Ishikawa (cell line): ENCODE measurements around the gene FNBP1.

Experiments used
- CEBPB ChIP-seq: IDR thresholded peaks from 2 replicates; pipeline ENCODE4 v1.6.1; 2012
- CREB1 ChIP-seq: IDR thresholded peaks from 2 replicates; pipeline ENCODE4 v1.6.1; 2012; ENCODE audit warnings: low read depth
- EGR1 ChIP-seq: IDR thresholded peaks from 2 replicates; pipeline ENCODE4 v1.6.1; 2012
- EP300 ChIP-seq: IDR thresholded peaks from 2 replicates; pipeline ENCODE4 v1.6.1; 2012; ENCODE audit warnings: borderline replicate concordance
- FOXM1 ChIP-seq: IDR thresholded peaks from 2 replicates; pipeline ENCODE4 v1.6.1; 2012; ENCODE audit warnings: low read depth, borderline replicate concordance
- NFIC ChIP-seq: IDR thresholded peaks from 2 replicates; pipeline ENCODE4 v1.6.1; 2012
- RAD21 ChIP-seq: IDR thresholded peaks from 2 replicates; pipeline ENCODE4 v1.6.1; 2012; ENCODE audit warnings: low read depth
- REST ChIP-seq: IDR thresholded peaks from 2 replicates; pipeline ENCODE4 v1.6.1; 2012; ENCODE audit warnings: low read depth, mild to moderate bottlenecking
- TAF1 ChIP-seq: IDR thresholded peaks from 2 replicates; pipeline ENCODE4 v1.6.1; 2012; ENCODE audit warnings: low read depth, mild to moderate bottlenecking
- TCF12 ChIP-seq: IDR thresholded peaks from 2 replicates; pipeline ENCODE4 v1.6.1; 2012; ENCODE audit warnings: low read depth
- TEAD4 ChIP-seq: IDR thresholded peaks from 2 replicates; pipeline ENCODE4 v1.6.1; 2012
- USF1 ChIP-seq: IDR thresholded peaks from 2 replicates; pipeline ENCODE4 v1.6.1; 2012
- YY1 ChIP-seq: IDR thresholded peaks from 2 replicates; pipeline ENCODE4 v1.6.1; 2012; ENCODE audit warnings: low read depth
- ZBTB7A ChIP-seq: IDR thresholded peaks from 2 replicates; pipeline ENCODE4 v1.6.1; 2012; ENCODE audit warnings: low read depth
- TF ChIP-seq, protein P1 (sequence below): IDR thresholded peaks from 2 replicates; pipeline ENCODE4 v1.6.1; 2012

Gene FNBP1

GRCh38 chr9:129989362-129989708 is 53.7 kb downstream of the FNBP1 start:
- no peak for TF ChIP-seq TCF12
- no peak for TF ChIP-seq EGR1
- no peak for TF ChIP-seq TEAD4
- TF ChIP-seq EP300 = no peak
- TF ChIP-seq CREB1 = no peak
- no peak for TF ChIP-seq REST
- no peak for TF ChIP-seq CEBPB
- TF ChIP-seq USF1 = no peak
- no peak for TF ChIP-seq YY1
- TF ChIP-seq RAD21 = no peak
- TF ChIP-seq ZBTB7A = no peak
- TF ChIP-seq TAF1 = no peak
- TF ChIP-seq NFIC = no peak
- TF ChIP-seq FOXM1 = no peak
- TF ChIP-seq, protein P1, sequence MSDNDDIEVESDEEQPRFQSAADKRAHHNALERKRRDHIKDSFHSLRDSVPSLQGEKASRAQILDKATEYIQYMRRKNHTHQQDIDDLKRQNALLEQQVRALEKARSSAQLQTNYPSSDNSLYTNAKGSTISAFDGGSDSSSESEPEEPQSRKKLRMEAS = no peak

DNA sequence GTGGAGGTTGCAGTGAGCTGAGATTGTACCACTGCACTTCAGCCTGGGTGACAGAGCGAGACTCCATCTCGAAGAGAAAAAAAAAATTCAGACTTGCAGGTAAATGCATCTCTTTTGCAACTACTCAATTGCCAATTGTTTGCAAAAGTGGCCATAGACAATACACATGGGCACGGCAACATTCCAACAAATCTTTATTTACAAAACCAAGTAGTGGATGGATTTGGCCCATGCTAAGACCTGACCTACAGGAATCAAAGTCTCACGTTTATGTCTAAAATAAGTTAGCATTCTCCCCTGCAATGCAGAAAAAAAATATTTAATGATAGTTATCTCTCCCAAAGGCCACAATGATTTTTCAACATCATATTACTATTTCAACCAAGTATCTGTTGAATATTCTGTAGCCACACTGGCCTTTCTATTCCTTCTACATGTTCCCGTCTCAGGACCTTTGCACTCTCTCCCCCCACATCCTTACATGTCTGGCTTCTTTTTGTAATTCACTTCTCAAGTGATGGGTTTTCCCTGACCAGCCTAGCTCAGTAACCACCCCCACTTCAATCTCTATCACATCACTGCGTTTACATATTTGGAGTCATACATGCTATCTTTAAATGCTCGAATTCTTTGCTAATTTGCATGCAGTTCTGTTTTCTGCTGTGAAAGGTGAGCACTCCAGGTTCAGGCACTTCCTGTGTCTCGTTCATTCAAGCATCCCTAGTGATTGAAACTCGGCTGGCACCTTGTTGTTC is 54.2 kb downstream of the FNBP1 start:
- no peak for TF ChIP-seq REST
- TF ChIP-seq RAD21 = no peak
- TF ChIP-seq EP300 = no peak
- TF ChIP-seq FOXM1 = no peak
- no peak for TF ChIP-seq NFIC
- TF ChIP-seq YY1 = no peak
- TF ChIP-seq TAF1 = no peak
- TF ChIP-seq CREB1 = no peak
- TF ChIP-seq USF1 = no peak
- no peak for TF ChIP-seq EGR1
- TF ChIP-seq, protein P1 = no peak
- TF ChIP-seq ZBTB7A = no peak
- no peak for TF ChIP-seq CEBPB
- no peak for TF ChIP-seq TCF12
- TF ChIP-seq TEAD4 = no peak

- no peak for TF ChIP-seq TCF12
Measured at GRCh38 chr9:129987941-129988340, 55.0 kb downstream of the FNBP1 start.

- TF ChIP-seq, protein P1 = no peak
- no peak for TF ChIP-seq CREB1
- no peak for TF ChIP-seq TCF12
- TF ChIP-seq CEBPB = no peak
- no peak for TF ChIP-seq TEAD4
- no peak for TF ChIP-seq FOXM1
- TF ChIP-seq YY1 = no peak
- no peak for TF ChIP-seq TAF1
Measured at GRCh38 chr9:129987047-129987446, 55.9 kb downstream of the FNBP1 start.

GRCh38 chr9:129983891-129984290 is 59.1 kb downstream of the FNBP1 start:
- no peak for TF ChIP-seq EP300
- TF ChIP-seq RAD21 = no peak
- TF ChIP-seq, protein P1 = no peak
- TF ChIP-seq TCF12 = no peak
- no peak for TF ChIP-seq CREB1
- TF ChIP-seq REST = no peak
- TF ChIP-seq TAF1 = no peak
- no peak for TF ChIP-seq FOXM1
- TF ChIP-seq NFIC = no peak
- no peak for TF ChIP-seq ZBTB7A
- TF ChIP-seq YY1 = no peak
- TF ChIP-seq EGR1 = no peak
- TF ChIP-seq TEAD4 = no peak
- no peak for TF ChIP-seq USF1
